HS-5 (cell line): Measurements from ENCODE around the gene SAMSN1.

Experiments used
- DNase-seq: peaks from one replicate; pipeline ENCODE4 v3.0.0-alpha.2; 2012; ENCODE audit warnings: low read depth

Gene SAMSN1

DNA sequence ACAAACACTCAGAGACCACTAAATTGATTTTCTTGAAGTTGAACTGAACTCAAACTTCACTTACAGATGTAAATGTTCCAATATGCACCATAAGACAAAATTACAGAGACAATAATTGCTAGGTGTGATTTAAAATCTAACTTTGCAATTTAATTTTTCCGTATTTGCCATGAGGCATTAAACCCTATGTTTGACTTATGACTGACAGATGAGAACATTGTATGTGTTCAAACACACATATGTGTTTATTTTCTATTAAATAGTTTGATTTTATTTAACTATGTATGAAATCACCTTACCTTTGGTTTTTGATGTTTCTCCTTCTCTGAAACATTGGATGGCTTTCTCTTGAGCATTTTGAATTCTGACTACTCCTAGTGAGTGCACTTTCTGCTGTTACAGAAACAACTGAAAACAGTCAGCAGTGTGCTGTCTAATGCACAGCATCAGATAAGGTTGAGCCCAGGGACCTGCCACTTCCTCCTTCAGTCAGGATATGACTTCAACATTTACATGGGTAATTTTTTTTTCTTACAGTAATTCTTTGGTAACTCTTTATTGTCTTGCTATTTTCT lies at the start of gene SAMSN1:
TSS of gene SAMSN1 (minus strand) at position 410 of the 575 bp plus-strand sequence. CDS start at position 356, 54 bp downstream.
- no peak for DNase-seq

DNA sequence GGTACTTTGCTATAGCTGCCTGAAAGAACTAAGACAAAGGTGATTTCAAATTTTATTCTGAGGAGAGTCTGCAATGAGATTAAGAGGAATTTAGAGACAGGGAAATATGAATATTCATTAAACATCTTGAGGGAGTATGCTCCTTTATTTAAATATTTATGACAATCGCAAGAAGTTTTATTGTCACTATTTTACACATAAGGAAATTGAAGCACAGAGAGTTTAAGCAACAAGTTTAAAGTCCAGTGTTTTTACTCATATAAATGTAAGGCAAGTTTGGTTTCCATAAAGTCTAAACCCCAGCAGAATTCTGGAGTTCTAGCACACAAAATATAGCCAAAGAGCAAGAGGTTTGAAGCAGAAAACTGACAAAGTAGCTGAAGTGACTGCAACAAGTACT lies 49.3 kb upstream of the SAMSN1 start:
- no peak for DNase-seq

DNA sequence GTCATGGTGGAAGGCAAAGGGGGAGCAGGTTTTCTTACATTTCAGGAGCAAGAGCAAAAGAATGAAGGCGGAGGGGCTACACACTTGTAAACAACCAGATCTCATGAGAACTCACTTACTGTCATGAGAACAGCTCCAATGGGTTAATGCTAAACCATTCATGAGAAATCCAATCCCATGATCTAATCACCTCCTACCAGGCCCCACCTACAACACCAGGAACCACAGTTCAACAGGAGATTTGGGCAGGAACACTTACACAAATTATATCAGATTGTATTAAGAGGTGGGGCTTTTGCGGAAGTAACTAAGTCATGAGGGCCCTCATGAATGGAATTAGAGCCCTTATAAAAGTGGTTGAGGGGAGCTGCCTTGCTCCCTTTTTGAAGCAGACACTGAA lies 48.9 kb upstream of the SAMSN1 start:
- no peak for DNase-seq

DNA sequence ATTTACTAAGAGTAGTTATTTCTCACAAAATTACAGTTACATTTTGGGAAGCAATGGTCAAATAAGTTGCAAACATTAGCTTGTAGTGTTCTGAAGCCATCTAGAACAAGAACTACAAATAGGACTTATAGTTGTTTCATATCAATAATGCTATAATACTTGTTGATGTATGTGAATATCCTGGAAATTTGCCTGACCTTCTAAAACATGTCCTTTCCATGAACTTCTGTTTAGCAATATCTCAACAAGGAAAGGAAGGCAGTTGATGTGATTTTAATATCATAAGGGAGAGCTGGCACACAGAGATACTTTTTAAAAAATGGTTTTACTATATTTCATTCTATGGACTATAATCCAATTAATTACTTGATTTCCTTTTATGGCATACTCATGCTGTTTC lies 47.1 kb upstream of the SAMSN1 start:
- DNase-seq: no peak

DNA sequence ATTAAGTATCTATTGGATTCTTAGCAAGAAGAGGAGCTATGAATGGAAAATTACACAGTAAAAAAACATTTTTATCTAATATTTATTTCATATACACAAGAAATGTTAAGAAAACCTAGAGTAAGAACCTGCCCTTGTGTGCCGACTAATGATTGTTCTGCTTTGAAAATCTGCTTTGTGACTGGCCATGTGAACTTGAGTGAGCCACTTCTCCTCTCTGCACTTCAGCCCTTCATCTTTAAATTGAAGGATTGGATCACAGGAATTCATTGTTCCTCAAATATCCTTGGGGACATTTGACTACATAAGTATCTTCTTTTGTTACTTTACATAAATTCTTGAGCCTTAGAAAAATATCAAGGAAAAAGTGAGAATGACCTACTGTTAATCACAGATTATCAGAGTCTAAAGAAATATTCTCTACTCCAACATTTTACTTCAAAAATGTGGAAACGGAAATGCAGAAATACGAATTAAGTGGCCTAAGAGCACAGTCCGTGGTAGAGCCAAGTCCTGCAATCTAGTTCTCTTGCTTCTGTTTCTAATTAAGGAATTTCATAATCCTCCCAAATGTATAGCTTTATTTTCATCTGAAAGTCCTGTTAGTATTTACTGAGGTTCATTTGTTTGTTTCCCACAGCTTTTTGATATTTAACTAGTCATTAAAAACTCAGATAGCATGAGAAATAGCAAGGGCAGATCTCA lies 46.3 kb upstream of the SAMSN1 start:
- no peak for DNase-seq

DNA sequence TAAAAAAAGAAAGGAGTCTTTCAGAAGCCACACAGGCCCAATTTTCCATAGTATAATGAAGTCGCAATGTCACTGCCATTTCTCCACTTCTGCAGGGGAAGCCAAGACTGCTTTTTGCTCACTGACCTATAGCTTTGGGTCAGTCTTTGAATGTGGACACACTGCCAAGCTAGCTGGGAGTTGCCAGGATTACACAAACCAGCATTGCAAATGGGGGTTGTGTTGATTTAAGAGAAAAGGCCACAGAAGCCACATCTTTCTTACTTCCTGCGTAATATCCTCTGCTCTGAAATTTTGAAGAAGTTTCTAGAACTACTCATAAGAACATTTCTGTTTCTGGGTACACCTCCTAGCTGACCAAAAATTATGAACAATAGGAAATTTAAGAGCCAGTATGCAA lies 45.8 kb upstream of the SAMSN1 start:
- DNase-seq: no peak

DNA sequence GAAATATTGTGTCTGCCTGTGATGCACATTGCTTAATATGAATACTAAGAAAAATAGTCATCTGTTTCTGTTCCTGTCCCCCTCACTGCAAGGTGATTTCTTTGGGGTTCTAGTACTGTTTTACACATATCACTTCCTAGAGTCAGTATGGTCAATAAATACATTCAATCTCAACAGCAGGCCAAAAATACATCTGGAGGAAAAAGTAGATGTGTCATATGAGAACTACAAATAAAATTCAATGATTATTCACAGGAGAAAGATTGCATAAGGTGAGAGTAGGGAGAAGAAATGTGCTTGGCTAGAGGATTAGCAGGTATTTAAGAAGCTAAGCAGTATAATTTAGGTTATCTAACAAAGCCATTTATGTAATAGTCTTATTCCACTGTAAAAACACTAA lies 45.3 kb upstream of the SAMSN1 start:
- no peak for DNase-seq

DNA sequence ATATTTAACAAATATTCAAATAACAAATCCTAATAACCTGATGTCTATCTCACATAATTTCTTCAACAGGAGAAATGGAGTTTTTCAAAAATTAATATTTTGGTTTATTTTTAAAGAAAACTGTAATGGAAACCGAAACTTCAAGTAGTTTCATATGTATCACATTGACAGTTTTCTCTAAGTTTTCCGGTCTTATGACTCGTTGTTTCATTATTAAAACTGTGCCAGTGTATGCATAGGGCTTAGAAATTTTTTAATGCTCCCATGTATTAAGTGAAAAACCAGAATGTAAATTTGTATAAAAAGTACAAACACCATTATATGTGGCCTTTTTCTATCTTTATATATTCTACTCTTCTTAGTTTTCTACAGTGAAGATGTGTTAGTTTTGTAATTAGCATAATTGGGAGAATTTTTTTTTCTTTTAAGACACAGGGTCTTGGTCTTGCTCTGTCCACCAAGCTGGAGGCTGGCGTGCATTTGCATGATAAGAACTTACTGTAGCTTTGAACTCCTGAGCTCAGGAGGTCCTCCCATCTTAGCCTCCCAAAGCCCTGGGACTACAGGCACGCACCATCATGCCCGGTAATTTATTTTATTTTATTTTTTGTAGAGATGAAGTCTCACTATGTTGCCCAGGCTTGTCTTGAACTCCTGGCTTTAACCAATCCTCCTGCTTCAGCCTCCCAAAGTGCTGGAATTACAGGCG lies 43.9 kb upstream of the SAMSN1 start:
- DNase-seq: no peak

DNA sequence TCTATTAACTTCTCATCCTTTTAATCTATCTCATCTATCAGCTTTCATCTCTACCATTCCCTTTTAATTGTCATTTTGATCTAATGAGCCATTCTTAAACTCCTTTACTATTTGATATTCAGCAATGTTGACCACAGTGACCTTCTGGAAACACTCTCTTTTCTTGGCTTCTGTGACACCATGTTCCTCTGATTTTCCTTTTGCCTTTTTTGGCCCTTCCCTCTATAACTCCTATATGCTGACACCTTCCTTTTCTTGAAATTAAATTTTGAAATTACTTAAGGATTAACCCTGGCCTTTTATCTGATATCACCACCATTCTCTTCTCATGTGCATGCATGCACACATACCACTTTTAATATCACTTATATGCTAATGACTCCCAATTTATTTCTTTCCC lies 41.2 kb upstream of the SAMSN1 start:
- DNase-seq: no peak

DNA sequence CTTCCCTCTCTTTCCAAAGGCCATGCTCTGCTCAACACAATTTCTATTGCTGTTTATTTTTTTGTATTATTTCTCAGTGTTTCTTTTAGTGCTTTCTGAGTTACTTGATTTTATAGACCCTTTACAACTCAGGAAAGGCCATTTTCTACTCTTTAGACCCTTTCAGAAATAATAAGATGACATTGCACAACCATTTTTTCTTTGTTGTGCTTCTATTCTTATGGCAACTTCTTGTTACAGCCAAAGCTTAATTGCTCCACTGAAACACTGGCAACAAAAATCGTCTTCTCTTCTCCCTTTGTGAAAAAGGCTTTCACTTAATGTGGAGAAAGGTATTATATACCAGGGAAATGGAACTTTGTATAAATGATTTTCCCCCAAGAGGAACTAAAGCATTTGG lies 39.0 kb upstream of the SAMSN1 start:
- DNase-seq: no peak

DNA sequence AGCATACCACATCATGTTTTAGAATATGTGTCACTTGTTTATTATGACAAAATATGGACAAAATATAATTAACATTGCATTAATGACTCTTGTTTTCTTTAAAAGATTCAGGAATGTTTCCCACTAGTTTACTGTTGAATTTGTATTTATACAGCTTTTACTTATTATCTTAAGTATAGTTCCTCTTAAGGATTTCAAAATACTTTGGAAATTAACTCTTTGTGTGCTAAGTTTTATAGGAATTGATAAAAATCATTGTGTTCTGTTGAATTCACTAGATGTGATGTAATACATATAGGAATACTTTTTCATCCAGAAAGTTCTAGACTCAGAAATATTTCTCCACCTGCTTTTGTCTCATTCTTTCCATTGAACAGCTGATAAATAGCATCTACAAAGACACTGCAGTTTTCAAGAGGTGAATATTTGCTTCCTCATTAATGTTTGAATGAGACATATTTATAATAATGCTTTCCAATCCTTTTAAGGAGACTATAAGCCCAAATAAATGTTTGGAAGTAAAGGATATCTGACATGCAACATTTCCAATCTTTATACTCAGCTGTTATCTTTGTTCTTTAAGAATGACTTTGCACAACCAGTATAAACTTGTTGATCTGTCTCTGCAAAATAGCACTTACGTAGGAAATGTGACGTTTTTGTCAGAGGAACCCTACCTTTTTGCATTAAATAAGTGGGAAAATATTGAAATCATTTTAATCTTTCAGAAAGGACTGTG lies 38.4 kb upstream of the SAMSN1 start:
- no peak for DNase-seq

DNA sequence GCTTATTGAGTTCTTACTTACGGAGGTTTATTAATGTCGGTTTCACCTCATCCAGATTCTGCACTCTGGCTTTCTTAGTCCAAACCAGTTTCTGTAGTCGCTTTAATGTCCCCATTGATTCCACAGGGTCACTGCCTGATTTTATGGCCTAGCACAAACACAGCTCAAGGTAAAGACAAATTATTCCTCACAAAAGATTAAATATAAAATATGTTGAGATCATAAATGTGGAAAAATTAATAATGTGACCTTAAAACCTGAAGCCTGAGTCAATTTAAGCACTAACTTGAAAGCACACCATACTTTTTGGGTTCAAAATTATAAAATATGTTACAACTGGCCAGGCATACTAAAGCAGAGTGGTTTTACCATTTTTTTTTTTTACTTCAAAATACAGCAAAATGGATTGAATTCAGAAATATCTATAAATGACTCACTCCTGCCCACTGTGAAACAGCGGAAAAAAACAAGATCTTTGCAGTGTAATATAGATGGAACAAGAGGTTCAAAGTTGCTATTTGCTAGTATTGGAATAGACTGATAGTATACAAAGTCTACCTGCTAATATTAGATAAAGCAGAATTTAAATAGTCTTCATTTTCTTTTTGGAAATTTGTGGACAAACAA lies 37.6 kb upstream of the SAMSN1 start:
- no peak for DNase-seq

DNA sequence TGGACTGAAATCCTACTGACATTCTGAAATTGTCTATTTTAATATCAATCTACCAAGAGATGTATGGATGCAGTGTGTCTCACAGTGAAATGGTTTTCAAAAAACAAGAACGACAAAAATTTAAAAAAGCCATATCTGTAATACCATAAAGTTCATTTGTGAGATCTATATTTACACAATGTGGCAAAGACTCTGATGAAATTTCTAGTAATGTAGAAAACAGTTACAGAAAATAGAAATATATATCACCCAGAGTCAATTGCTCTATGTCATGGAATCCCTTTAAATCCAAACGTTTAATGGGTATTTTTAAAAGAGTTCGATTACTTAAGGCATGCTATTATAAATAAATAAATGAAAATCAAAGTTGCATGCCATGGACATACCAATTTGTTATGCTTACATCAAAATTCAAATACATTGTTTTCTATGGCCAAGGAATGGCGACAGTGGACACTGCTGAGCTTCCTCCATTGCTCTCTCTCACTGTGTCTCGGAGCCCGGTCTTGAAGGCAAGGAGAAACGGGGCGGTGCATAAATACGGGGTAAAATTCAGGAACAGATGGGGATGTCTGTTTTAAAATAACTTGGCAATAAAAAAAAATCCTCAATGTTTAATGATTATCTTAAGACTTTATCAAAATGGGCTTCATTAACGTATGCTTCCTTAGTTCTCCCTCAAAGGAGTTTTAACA lies 37.0 kb upstream of the SAMSN1 start:
- DNase-seq: no peak

DNA sequence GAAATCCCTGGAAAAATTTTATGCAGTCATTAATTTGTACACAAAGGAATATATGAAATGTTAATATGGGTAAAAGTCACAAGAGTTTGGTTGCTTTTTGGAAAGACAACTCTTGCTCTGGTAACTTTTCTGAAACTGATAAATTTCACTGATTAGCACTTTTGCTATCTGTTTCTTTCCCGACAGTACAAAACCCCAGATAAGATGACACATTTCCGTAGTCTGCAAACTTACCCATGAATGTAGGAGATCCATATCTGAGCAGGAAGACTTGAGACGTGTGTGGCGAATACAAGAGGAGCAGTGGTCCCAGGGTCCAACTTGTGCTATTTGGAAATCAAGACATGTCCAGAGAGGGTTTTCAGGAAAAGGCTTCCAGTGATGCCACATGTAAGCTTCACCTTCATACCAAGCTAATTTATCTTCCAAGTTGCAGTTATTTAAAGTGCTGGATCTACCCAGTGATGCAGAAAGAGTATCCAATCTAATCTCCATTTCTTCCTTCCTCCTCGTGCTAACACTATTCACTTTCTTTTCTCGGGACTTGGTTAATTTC lies 35.9 kb upstream of the SAMSN1 start:
- DNase-seq: no peak

DNA sequence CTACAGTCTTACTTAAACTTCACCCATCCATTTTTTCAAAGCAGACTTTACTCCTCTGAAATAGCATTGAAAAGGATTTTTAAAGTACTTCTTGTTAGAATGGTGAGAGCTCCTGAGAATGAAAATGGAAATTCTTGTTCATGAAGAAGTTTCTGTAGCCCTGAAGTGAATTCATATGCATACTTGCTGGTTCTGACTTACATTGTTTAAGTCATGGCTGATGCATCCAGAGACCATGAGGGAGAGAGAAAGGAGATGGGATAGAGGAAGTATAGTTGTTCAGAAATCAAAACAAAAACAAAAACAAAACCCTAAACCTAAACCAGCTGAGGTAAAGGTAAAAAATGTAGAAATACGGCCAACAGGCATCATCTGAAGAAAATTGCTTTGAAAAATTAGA lies 27.1 kb upstream of the SAMSN1 start:
- DNase-seq: no peak

DNA sequence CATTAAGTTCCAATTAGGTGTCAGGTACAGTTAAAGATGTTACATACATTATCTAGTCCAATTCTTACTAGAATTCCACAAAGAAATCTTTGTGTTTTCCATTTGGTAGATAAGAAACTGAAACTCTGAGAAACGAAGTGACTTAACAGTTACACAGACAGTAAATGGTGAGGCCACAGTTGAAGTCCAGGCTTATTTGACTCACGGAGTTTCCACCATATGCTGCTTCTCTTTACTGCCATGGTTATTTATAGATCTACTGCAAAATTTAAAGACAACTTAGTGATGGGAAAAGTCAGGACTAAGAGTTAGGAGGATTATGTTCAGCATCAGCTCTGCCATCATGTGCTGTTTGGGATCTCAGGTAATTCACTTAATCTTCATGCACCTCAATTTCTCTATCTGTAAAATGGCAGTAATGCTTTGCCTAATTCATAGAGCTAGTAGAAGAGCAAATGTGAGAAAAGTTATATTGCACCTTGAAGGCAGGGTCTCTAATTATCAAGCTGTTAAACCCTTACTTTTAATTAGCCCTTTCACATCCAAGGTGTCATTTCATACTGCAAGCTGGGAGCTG lies 26.2 kb upstream of the SAMSN1 start:
- DNase-seq: no peak

DNA sequence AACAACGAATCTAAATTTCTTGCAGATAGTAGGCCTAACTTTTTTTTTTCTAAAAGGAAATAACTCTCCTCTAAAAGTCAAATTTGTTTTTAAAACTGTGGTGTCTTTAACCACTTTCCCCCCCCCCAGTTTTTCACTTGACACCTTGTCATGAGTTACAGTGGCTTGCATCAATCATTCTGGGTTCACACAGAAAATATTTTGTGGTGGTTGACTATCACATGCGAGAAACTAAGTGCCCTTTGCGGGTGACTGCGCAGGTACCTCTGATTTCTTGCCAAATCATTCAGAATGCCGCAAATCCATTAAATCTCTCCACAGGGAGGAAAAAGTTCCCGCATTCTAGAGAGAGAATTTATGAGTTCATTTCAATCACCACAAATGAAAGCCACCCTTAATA lies 23.8 kb upstream of the SAMSN1 start:
- no peak for DNase-seq

DNA sequence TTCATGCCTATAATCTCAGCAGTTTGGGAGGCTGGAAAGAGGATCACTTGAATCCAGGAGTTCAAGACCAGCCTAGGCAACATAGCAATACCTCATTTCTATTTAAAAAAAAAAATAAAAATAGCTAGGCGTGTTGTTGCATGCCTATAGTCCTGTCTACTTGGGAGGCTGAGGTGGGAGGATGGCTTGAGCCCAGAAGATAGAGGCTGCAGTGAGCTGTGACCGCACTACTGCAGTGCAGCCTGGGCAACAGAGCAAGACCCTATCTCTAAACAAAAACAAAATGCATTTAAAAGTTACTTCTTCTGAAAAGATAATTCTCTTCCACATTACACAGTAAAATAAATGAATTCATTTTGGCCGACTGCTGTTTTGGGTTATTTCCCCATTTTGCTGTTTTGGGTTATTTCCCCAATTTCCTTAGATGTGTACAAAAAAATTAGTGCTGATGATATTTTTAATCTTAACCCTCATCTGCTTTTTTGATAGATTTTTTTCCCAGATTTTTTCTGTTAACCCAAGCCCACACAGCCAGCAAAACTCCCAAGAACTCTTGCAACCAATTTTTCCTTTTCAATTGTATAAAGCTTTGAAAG lies 23.0 kb upstream of the SAMSN1 start:
- DNase-seq: no peak

DNA sequence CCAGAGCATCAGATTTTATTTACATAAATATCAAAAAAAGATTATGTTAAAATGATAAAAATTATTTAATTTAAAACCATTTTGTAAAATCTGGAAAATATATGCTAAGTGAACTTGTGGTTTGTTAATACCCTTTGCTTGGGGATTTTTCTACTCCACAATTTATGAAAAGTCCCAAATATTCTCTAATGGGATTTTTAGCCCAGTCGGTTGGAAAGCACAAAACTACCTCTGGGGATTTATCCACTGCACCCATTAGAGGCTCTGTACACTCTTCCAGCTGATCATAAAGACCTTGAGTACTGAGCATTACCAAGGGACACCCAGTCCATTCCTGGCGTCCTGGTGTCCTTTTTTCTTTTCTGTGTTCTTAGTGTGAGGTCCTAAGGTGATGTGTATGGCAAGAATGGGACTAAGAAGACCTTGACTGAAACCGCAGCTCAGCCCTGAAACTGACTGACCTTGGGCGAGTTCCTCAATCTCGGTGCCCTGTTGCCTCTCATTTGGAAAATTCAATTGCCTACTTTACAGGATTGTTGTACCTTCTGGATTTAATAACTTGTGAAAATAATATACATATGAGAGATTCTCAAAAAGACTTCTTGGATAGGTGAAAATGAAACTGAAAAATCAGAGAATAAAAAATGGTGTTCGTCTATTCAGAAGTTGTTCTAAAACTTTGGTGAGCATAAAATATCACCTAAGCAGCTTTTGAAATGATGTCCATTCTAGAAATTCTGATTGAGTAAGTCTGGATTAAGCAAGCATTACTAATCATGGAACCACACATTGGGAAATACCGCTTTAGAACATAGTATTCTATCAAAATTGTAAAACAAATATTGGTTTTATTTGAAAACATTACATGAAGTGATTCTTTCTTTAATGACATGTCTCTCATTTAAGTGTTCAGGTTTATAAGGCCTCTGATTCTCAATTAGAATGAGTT lies 21.5 kb upstream of the SAMSN1 start:
- DNase-seq: no peak

DNA sequence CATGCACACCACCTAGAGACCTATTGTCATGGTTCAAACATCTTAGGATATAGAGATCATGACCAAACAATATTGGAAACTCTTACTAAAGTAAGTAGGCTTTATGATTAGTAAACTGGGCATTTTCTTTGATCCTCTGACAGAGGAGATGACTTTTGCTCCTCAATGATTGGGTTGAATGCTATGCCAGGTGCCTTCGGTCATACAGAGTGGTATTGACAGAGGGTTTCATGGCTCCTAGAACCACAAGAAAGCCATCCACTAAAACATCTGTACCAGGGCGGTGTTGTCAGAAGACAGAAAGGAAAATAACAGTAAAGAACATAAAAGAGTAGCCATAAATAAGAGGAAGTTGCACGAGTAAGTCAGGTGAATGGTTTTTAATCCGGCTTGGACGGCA lies 20.8 kb upstream of the SAMSN1 start:
- DNase-seq: no peak
